ENCODE results near the gene HIRA. TPM values are rescaled to one million over a fixed set of nuclear protein-coding genes. Genes with fewer than 3 reads are reported as not detected.

HIRA gene
- total RNA-seq, 1 donor from 2014 or later, result 36.0 TPM

DNA sequence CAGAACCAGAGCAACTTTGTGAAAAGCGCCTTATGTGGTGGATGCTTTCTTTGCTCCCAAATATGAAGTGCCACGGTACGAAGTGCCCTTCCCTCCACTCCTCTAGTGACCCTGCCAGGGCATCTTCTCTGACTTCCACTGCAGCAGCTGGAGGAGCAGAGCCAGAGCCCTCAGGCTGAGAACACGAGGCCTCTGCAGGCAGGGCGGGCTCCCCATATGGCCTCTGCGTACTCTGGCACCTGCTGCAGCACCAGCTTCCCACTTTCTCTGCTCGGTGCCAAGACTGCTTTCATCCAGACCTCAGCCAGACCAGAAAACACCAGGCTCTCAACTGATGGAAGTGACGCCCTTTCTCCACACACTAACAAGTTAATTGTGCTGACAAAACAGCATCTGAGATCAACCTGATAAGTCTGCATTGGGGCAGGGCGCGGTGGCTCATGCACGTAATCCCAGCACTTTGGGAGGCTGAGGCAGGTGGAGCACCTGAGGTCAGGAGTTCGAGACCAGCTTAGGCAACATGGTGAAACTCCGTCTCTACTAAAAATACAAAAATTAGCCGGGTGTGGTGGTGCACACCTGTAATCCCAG, 34.7 kb upstream of the HIRA start:
- Mint-ChIP-seq H3K36me3 (ENCODE audit: low read depth, unreplicated experiment) (peaks cover 38% of the 10 kb centered on the region), H3K4me3 (ENCODE audit: unreplicated experiment) (no peak overlapping the region), H3K27ac (ENCODE audit: unreplicated experiment) (no peak overlapping the region), H3K27me3 (ENCODE audit: unreplicated experiment) (no peaks in the 10 kb centered on the region), H3K9me3 (ENCODE audit: unreplicated experiment) (no peaks in the 10 kb centered on the region), H3K4me1 (ENCODE audit: unreplicated experiment) (no peaks in the 10 kb centered on the region)
- no peak for DNase-seq (ENCODE audit: low spot score)
- TF ChIP-seq, protein P1, sequence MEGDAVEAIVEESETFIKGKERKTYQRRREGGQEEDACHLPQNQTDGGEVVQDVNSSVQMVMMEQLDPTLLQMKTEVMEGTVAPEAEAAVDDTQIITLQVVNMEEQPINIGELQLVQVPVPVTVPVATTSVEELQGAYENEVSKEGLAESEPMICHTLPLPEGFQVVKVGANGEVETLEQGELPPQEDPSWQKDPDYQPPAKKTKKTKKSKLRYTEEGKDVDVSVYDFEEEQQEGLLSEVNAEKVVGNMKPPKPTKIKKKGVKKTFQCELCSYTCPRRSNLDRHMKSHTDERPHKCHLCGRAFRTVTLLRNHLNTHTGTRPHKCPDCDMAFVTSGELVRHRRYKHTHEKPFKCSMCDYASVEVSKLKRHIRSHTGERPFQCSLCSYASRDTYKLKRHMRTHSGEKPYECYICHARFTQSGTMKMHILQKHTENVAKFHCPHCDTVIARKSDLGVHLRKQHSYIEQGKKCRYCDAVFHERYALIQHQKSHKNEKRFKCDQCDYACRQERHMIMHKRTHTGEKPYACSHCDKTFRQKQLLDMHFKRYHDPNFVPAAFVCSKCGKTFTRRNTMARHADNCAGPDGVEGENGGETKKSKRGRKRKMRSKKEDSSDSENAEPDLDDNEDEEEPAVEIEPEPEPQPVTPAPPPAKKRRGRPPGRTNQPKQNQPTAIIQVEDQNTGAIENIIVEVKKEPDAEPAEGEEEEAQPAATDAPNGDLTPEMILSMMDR (IDR thresholded peaks at IDR 0.05; ENCODE audit: unreplicated experiment), result no peak

DNA sequence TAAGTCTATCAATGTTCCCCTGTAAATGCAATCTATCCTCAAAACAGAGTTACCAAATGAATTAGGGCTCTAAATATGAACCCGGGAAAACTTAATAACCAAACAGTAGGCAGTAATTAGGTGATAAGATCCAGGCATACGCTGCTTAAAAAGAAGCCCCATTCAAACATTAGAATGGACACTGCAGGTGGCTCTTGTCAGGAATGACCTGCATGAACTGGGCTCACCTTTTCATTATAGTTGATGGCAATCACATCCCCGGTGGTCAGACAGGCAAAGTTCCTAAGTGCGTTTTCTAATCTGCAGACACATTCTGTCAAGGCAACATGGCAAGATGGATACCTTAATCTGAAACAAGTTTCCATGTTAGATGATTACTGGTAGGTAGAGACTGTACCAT, 33.4 kb upstream of the HIRA start:
- TF ChIP-seq, protein P1 (IDR thresholded peaks at IDR 0.05; ENCODE audit: unreplicated experiment), result no peak
- no peak overlapping the region for H3K27ac Mint-ChIP-seq (ENCODE audit: unreplicated experiment)
- H3K9me3 Mint-ChIP-seq (ENCODE audit: unreplicated experiment), result no peaks in the 10 kb centered on the region
- no peak for DNase-seq (ENCODE audit: low spot score)
- H3K27me3 Mint-ChIP-seq (ENCODE audit: unreplicated experiment), result no peaks in the 10 kb centered on the region
- H3K4me3 Mint-ChIP-seq (ENCODE audit: unreplicated experiment), result no peak overlapping the region
- peaks cover 40% of the 10 kb centered on the region for H3K36me3 Mint-ChIP-seq (ENCODE audit: low read depth, unreplicated experiment)
- no peaks in the 10 kb centered on the region for H3K4me1 Mint-ChIP-seq (ENCODE audit: unreplicated experiment)

DNA sequence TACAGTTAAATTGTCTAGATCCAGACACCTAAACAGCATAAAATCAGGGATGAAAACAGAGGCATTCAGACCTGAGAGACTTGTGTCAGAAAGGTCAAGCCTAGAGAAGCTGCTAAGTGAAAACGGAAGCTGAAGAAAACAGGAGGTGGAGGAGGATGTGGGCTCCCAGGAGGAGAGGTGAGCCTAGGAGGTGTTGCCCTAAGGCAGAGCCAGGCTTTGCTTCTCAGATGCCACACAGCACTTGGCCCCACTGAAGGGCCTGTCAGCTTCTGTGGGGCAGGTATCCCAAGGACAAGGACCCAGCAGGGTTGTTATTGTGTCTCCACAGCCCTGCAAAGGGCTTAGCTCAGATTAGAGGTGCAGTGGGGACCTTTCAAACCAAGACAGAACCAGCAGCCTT, 33.0 kb upstream of the HIRA start:
- Mint-ChIP-seq H3K27ac (ENCODE audit: unreplicated experiment) (no peak overlapping the region), H3K27me3 (ENCODE audit: unreplicated experiment) (no peaks in the 10 kb centered on the region), H3K4me1 (ENCODE audit: unreplicated experiment) (no peaks in the 10 kb centered on the region), H3K36me3 (ENCODE audit: low read depth, unreplicated experiment) (peaks cover 38% of the 10 kb centered on the region), H3K4me3 (ENCODE audit: unreplicated experiment) (no peak overlapping the region), H3K9me3 (ENCODE audit: unreplicated experiment) (no peaks in the 10 kb centered on the region)
- no peak for DNase-seq (ENCODE audit: low spot score)
- TF ChIP-seq, protein P1 (IDR thresholded peaks at IDR 0.05; ENCODE audit: unreplicated experiment), result no peak

DNA sequence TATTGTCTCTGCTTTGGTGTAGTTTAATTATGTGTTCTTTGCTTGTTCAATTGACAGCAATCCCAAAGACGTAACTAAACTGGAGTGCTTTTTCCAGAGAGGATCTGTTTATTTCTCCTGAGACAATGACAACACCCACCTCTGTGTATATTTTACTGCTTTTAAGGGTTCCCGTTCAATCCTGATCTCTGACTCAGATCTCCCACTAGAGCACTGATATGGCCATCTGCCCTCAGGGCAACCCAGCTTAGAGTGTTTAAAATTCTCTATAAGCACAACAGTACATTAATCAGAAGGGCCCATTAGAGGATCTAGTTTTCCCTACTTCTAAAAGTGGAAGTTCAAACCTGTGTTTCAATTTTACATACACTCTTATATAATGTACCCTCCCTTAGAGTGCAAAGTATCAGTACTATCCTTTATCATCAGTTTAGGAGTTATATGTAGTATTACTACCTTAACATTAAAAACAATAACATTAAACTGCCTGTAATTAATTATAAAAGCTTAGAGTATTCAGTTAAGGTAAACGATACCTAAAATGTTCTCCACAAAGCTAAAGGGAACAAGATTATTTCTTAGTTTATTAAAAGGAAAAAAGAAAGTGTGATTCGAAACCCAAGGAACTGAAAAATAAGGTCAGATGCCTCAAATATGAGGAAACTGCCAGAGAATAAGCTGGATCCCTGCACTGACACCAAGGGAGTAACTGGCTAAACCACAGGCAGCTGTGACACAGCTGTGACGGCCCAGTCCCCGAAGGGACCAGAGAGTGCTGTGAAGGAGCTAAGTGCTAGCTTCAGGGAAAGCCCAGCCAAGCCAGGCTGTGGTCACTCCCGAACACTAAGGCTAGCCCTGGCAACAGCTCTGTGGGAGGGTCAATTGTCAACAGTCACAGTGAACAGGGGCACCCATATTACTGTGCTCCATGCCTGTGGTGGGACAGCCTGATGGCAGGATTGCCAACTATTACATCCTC, 32.2 kb upstream of the HIRA start:
- peaks cover 32% of the 10 kb centered on the region for H3K36me3 Mint-ChIP-seq (ENCODE audit: low read depth, unreplicated experiment)
- TF ChIP-seq, protein P1 (IDR thresholded peaks at IDR 0.05; ENCODE audit: unreplicated experiment), result no peak
- no peaks in the 10 kb centered on the region for H3K4me1 Mint-ChIP-seq (ENCODE audit: unreplicated experiment)
- H3K9me3 Mint-ChIP-seq (ENCODE audit: unreplicated experiment), result no peaks in the 10 kb centered on the region
- no peak overlapping the region for H3K4me3 Mint-ChIP-seq (ENCODE audit: unreplicated experiment)
- no peak overlapping the region for H3K27ac Mint-ChIP-seq (ENCODE audit: unreplicated experiment)
- DNase-seq (ENCODE audit: low spot score), result no peak
- H3K27me3 Mint-ChIP-seq (ENCODE audit: unreplicated experiment), result no peaks in the 10 kb centered on the region

DNA sequence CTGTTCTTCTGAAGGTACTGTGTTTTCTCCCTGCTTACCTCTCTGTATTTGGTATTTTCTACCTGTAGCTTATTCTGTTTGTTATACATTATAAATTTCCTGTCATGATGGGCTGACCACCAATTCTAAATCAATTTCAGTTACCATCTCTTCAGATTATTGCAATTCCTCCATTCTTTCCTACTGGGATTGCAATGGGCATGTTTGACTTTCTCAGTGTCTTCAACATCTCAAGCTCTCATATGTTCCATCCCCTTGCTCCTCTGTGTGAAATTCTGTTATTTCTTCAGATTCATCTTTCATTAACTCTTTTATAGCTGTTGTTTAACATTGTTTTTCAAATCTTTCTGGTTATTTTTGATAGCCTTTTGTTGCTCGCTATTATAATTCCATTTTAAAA, 31.5 kb upstream of the HIRA start:
- H3K4me1 Mint-ChIP-seq (ENCODE audit: unreplicated experiment), result no peaks in the 10 kb centered on the region
- no peak overlapping the region for H3K4me3 Mint-ChIP-seq (ENCODE audit: unreplicated experiment)
- H3K9me3 Mint-ChIP-seq (ENCODE audit: unreplicated experiment), result no peaks in the 10 kb centered on the region
- H3K27me3 Mint-ChIP-seq (ENCODE audit: unreplicated experiment), result no peaks in the 10 kb centered on the region
- no peak for DNase-seq (ENCODE audit: low spot score)
- H3K36me3 Mint-ChIP-seq (ENCODE audit: low read depth, unreplicated experiment), result peaks cover 25% of the 10 kb centered on the region
- TF ChIP-seq, protein P1 (IDR thresholded peaks at IDR 0.05; ENCODE audit: unreplicated experiment), result no peak
- H3K27ac Mint-ChIP-seq (ENCODE audit: unreplicated experiment), result no peak overlapping the region
